Stimulated activated naive CD4-positive, alpha-beta T cell (primary cell): ENCODE results near the gene ADAMTS19.

ENCODE experiments used
- DNase-seq, 6 experiments: peaks; one replicate each; lab custom pipeline; 2025; lab: John Stamatoyannopoulos, UW

The ADAMTS19 gene

DNA sequence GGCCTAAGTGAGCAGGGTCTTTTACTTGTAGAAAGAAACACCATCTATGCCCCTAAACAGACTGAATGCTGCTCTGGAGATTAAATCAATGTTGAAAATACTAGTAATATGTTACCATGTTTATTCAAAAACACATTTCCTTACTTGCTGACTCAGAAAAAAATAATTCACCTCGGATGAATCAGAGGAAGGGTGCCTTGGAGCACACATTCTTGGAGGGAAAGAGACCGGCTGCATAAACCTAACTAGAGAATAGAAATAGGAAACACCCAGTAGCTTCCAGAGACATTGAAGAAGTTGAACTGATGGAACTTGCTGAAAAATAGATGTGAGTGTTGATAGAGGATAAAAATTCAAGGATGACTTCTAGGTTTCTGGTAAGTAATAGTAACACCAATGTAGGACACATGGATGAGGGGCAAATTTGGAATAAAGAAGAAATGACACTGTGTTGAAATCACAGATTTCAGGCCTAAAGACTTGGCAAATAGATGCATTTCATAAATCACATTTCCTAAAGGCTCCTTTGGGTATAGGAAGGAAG lies 210.9 kb downstream of the ADAMTS19 start:
- DNase-seq: no peak

GRCh38 chr5:129672006-129672405 lies 211.9 kb downstream of the ADAMTS19 start:
- DNase-seq: no peak

GRCh38 chr5:129679671-129680070 lies 219.6 kb downstream of the ADAMTS19 start:
- no peak for DNase-seq

- DNase-seq: no peak
These were observed 227.8 kb downstream of the ADAMTS19 start for GRCh38 chr5:129687941-129688340.

- no peak for DNase-seq
These were observed 228.9 kb downstream of the ADAMTS19 start for GRCh38 chr5:129689045-129689444.

GRCh38 chr5:129691220-129691619 lies 231.1 kb downstream of the ADAMTS19 start:
- DNase-seq: no peak

DNA sequence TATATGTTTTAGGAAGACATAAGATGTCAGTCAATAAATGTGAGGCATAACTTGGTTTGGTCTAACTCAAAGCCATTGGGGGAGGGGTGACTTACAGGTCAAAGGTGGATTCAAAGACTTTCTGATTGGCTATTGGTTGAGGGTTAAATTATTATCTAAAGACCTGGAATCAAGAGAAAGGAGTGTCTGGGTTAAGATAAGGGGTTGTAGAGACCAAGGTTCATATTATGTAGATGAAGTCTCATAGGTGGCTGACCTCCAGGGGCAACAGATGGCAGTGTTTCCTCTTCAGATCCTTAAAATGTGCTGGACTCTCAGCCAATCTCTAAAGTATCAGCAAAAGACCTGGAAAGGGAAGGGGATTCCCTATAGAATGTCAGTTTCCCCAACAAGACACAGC lies 236.5 kb downstream of the ADAMTS19 start:
- no peak for DNase-seq

DNA sequence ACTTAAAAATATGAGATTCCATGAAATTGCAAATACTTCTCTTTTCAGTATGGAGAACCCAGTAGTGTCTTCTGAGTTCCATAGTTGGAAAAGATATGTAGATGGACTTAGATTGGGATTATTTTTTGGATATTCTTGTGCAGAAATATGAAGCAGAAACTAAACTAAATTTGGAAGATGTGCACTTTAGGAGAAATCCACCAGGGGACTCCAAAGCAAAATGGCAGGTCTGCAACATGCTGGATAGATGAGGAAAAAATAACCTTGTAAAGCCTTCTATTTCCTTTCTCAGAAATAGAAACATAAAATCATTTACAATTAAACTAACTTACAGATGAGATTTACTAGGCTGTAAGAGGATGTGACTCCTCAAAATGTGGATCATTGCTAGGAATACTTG lies 238.6 kb downstream of the ADAMTS19 start:
- DNase-seq: no peak

GRCh38 chr5:129716235-129716634 lies 256.1 kb downstream of the ADAMTS19 start:
- DNase-seq: no peak

DNA sequence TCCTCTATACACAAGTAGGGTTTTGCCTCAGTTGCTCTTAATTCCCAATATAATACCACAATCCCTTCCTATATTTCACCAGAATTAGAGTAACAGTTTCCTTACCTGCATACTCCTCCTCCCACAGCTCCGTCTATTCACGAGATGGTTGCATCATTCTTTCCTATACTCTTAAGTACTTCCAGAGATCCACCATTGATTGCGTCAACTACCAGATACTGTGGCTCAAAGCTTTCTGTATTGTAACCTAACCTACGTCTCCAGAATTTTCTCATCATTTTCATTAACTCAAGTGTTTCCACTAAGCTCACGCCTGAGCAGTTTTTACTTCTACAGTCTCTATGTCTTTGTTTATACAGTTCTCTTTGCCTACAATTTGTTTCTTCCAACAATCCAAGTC lies 256.6 kb downstream of the ADAMTS19 start:
- no peak for DNase-seq

- DNase-seq: no peak
These were observed 257.7 kb downstream of the ADAMTS19 start for GRCh38 chr5:129717751-129718310.

DNA sequence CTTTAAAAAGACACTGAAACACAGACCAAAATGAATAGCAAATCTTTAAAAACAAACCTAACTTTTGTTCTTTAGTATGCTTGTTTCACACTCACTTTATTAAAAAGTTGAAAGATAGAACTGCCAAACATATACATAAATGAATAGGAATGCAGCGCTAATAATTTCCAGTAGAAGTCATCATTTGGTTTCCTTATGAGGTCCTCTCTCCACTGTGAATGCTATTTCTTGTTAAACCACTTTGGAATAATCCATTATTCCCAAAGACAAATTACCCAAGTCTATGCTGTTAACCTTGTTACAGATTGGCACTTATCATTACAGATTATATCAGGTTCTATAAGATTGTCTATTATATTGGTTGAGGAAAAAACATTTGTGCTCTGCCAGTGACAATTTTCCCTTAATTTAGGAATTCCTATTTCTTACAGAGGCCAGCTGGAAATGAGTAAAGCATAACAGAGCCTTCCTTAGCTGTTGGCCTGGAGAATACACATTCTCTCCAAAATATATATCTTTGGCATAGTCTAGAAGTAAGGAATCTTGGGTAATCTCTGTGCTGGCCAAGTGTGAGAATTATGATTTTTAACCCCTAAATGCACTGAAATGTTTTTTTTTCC lies 258.5 kb downstream of the ADAMTS19 start:
- DNase-seq: no peak

GRCh38 chr5:129724222-129724621 lies 264.1 kb downstream of the ADAMTS19 start:
- DNase-seq: no peak

DNA sequence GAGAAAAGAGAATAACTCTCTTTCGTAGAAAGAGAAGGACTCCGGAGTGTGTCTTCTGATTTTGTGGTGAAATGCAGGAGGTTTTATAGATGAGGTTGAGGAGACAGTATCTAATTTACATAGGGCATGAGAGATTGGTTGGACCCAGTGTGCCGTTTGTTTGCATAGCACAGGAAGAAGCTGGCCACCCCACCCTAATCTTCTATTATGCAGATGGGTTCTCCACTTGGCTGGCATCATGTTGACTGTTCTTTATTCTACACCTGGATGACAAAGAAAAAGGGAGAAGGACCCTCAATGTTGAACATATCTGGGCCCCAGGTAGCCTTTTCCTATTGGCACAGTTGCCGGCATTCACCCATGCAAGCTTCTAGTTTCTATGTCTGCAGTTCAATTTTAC lies 264.5 kb downstream of the ADAMTS19 start:
- DNase-seq: no peak

- DNase-seq: no peak
These were observed 279.7 kb downstream of the ADAMTS19 start for GRCh38 chr5:129739773-129740172.

GRCh38 chr5:129743541-129744187 lies 283.6 kb downstream of the ADAMTS19 start:
- no peak for DNase-seq

DNA sequence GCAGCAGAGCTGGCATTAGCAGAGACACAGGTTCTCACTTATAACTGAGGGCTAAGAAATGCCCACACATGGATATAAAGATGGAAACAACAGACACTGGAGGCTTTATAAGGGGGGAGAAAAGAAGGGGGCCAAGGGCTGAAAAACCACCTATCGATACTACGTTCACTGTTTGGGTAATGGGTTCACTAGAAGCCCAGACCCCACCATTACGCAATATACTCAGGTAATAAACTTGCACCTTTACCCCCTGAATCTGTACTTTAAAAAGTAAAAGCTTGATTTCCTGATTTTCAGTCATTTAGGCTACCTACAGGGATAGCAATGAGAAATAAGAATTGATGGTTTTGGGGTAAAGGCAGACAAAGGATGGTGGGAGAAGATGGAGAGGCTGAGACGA lies 285.9 kb downstream of the ADAMTS19 start:
- no peak for DNase-seq

- DNase-seq: no peak
These were observed 286.8 kb downstream of the ADAMTS19 start for GRCh38 chr5:129746876-129747275.

DNA sequence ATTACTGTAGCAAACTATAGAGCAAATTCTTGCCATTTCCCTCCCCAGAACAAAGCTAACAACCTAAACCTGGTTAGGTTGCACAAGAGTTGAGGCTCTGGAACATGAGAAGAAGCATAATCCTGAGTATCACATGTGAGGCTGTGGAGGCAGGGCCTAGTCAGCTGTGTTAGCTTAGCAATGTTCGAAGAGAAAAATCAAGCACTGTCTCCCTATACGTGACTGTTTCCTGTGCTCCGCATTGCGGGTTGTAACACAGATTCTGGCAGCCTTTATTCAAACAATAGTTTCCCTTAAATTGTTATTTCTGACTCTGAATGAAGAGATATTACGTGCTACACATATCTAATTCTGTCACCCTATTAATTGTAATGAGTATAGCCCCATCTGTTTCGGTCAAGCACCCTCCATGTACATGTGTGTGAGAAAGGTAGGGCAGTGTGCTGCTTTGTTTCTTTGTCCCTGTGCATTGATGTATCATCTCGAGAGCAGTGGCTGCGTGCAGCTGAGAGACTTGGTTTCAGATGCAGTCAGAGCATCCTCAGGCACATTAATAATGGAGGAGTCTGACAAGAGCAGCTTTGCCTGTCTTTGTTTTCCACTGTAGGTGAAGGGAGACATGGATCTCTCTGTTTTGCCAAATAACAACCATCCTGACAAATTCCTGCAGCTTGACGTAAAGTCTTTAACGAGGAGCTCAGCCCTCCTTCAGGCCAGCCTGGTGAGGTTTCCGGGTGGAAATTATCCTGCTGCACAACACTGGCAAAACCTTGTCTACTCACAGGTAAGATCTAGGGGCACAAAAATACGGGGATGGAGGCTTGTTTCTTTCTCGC lies 287.7 kb downstream of the ADAMTS19 start, which contains the start of gene MINAR2:
Gene MINAR2, plus strand, starts transcription at position 523 of the 836 bp plus-strand sequence. Its CDS starts 97 bp downstream, at position 620.
- DNase-seq: no peak

DNA sequence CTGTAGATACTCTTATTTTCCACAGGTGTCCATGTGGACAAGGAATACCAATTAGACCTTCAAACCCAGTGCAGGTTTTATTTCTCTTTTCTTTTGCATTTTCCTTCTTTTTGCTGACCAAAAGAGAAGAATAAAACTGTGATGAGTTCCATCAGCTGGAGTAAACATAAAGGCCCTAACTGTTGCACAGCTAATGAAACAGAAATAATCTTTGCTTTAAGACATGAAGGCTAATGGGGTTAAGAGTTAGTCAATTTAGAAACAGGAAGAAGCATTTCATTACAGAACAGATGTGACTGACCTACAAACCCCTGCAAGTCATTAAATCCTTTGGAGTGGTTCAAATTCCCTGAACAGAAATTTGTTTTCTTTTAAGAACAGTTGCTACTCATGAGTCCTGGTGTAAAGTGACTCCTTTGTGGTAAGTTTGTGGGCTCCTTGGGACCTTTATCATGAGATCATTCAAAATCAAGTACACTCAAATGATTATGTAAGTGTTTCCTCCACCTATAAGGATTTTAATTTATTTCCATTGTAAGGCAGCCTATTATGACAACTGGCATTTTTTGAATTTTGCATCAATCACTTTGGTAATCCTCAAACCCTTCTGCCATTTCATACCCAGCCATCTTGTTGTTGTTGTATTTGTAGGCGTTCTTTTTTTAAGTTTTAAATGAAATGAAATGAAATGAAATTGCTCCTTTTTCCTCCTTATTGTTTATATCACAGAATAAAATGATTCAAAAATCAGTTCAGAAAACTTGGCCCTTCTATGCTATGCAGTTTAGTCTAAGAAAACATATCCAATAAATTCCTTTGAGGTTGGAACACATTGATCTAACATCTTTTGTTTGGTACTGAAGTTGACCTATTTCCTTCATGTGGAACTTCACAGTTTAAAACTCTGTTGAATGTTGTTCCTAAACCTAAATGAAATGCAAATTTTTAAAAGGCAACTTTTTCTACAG lies 289.1 kb downstream of the ADAMTS19 start:
- no peak for DNase-seq
